GM21381 (cell line): Measurements from ENCODE around the gene CECR2.

Source experiments
- ATAC-seq: cut with Tn5 transposase; IDR thresholded peaks from one replicate; pipeline ENCODE4 v1.9.1; 2021; ENCODE audit warnings: mild to moderate bottlenecking, moderate library complexity; ENCODE audit not compliant: unreplicated experiment

Gene CECR2

GRCh38 chr22:17369439-17370025 is at the start of gene CECR2:
Gene CECR2 (plus strand): TSS chr22:17369460. CDS start chr22:17369784, 324 bp downstream.
- ATAC-seq = no peak

- no peak for ATAC-seq
These were observed 49.7 kb upstream of the CECR2 start for GRCh38 chr22:17319546-17319945.

- ATAC-seq = no peak
These were observed 46.7 kb upstream of the CECR2 start for GRCh38 chr22:17322511-17322910.

GRCh38 chr22:17331690-17332089 is 37.6 kb upstream of the CECR2 start:
- no peak for ATAC-seq

- no peak for ATAC-seq
These were observed 37.0 kb upstream of the CECR2 start for GRCh38 chr22:17332109-17332800.

- no peak for ATAC-seq
These were observed 35.2 kb upstream of the CECR2 start for GRCh38 chr22:17334059-17334458.

GRCh38 chr22:17334983-17335382 is 34.3 kb upstream of the CECR2 start:
- ATAC-seq = no peak

- ATAC-seq = no peak
These were observed 33.2 kb upstream of the CECR2 start for GRCh38 chr22:17336061-17336460.

- ATAC-seq = no peak
These were observed 31.6 kb upstream of the CECR2 start for GRCh38 chr22:17337639-17338038.

- no peak for ATAC-seq
These were observed 30.1 kb upstream of the CECR2 start for GRCh38 chr22:17339095-17339693.

- ATAC-seq = no peak
These were observed 26.9 kb upstream of the CECR2 start for GRCh38 chr22:17342361-17342760.

- no peak for ATAC-seq
These were observed 25.5 kb upstream of the CECR2 start for GRCh38 chr22:17343766-17344165.

GRCh38 chr22:17346578-17346977 is 22.7 kb upstream of the CECR2 start:
- no peak for ATAC-seq

GRCh38 chr22:17347724-17348123 is 21.5 kb upstream of the CECR2 start:
- no peak for ATAC-seq

- ATAC-seq = no peak
These were observed 20.7 kb upstream of the CECR2 start for GRCh38 chr22:17348464-17349103.

GRCh38 chr22:17349172-17349571 is 20.1 kb upstream of the CECR2 start:
- ATAC-seq = no peak

GRCh38 chr22:17350292-17350691 is 19.0 kb upstream of the CECR2 start:
- ATAC-seq = no peak

- ATAC-seq = no peak
These were observed 16.5 kb upstream of the CECR2 start for GRCh38 chr22:17352798-17353197.

- ATAC-seq = no peak
These were observed 11.6 kb upstream of the CECR2 start for GRCh38 chr22:17357688-17358087.

GRCh38 chr22:17358415-17358814 is 10.8 kb upstream of the CECR2 start:
- ATAC-seq = no peak

- no peak for ATAC-seq
These were observed 9.8 kb upstream of the CECR2 start for GRCh38 chr22:17359501-17359900.

GRCh38 chr22:17366329-17366728 is 2.9 kb upstream of the CECR2 start:
- ATAC-seq = no peak
